H9 (cell line): ENCODE data around the gene NAT14. TPM values are rescaled to one million over a fixed set of nuclear protein-coding genes. Genes with fewer than 3 reads are reported as not detected.

ENCODE experiments used
- DNase-seq: peaks from one replicate; pipeline ENCODE4 v3.0.0-alpha.2; 2017
- H2AFZ ChIP-seq: one replicate; pipeline ENCODE4 v1.6.1; 2013; ENCODE audit warnings: mild to moderate bottlenecking, low read length, control low read depth, moderate library complexity
- H2AK5ac ChIP-seq: 2 replicates; pipeline ENCODE4 v1.6.1; 2013; ENCODE audit warnings: low read length, control low read depth, mixed read lengths; ENCODE audit not compliant: insufficient read length
- H2BK120ac ChIP-seq: one replicate; pipeline ENCODE4 v1.6.1; 2013; ENCODE audit warnings: low read depth, mild to moderate bottlenecking, low read length, control low read depth, inconsistent platforms; ENCODE audit not compliant: poor library complexity, severe bottlenecking
- H2BK12ac ChIP-seq: 2 replicates; pipeline ENCODE4 v1.6.1; 2013; ENCODE audit warnings: low read length, control low read depth, mixed read lengths, low read depth; ENCODE audit not compliant: insufficient read length
- H2BK15ac ChIP-seq: 2 replicates; pipeline ENCODE4 v1.6.1; 2013; ENCODE audit warnings: low read depth, low read length, control low read depth
- H2BK20ac ChIP-seq: one replicate; pipeline ENCODE4 v1.6.1; 2013; ENCODE audit warnings: low read depth, mild to moderate bottlenecking, low read length, control low read depth, inconsistent platforms; ENCODE audit not compliant: poor library complexity, severe bottlenecking
- H2BK5ac ChIP-seq: 2 replicates; pipeline ENCODE4 v1.6.1; 2013; ENCODE audit warnings: low read length, control low read depth, mixed read lengths; ENCODE audit not compliant: insufficient read length
- H3K14ac ChIP-seq: 2 replicates; pipeline ENCODE4 v1.6.1; 2013; ENCODE audit warnings: low read length, control low read depth; ENCODE audit not compliant: insufficient read depth
- H3K18ac ChIP-seq: 2 replicates; pipeline ENCODE4 v1.6.1; 2013; ENCODE audit warnings: low read depth, mild to moderate bottlenecking, mixed read lengths, low read length, control low read depth; ENCODE audit not compliant: insufficient read length
- H3K23ac ChIP-seq: 2 replicates; pipeline ENCODE4 v1.6.1; 2013; ENCODE audit warnings: low read length, control low read depth, mixed read lengths, low read depth; ENCODE audit not compliant: insufficient read length
- H3K23me2 ChIP-seq: 2 replicates; pipeline ENCODE4 v1.6.1; 2013; ENCODE audit warnings: low read depth, mild to moderate bottlenecking, mixed read lengths, low read length, control low read depth; ENCODE audit not compliant: insufficient read length, poor library complexity, severe bottlenecking
- H3K27ac ChIP-seq: 2 replicates; pipeline ENCODE4 v1.5.1; 2013; ENCODE audit warnings: low read length, control low read depth, mixed read lengths, low read depth; ENCODE audit not compliant: insufficient read length
- H3K27me3 ChIP-seq: 2 replicates; pipeline ENCODE4 v1.6.1; 2013; ENCODE audit warnings: low read length, control low read depth, inconsistent platforms; ENCODE audit not compliant: insufficient read depth
- H3K4ac ChIP-seq: 2 replicates; pipeline ENCODE4 v1.6.1; 2013; ENCODE audit warnings: low read depth, mild to moderate bottlenecking, control low read depth, inconsistent platforms, low read length, moderate library complexity
- H3K4me1 ChIP-seq: 2 replicates; pipeline ENCODE4 v1.6.1; 2013; ENCODE audit warnings: low read length, control low read depth, inconsistent platforms; ENCODE audit not compliant: insufficient read depth
- H3K4me2 ChIP-seq: 2 replicates; pipeline ENCODE4 v1.6.1; 2013; ENCODE audit warnings: low read length, control low read depth, mixed read lengths; ENCODE audit not compliant: insufficient read length, insufficient read depth
- H3K56ac ChIP-seq: 2 replicates; pipeline ENCODE4 v1.6.1; 2013; ENCODE audit warnings: low read depth, mild to moderate bottlenecking, mixed read lengths, low read length, control low read depth; ENCODE audit not compliant: insufficient read length
- H3K79me1 ChIP-seq: 2 replicates; pipeline ENCODE4 v1.6.1; 2013; ENCODE audit warnings: low read depth, mild to moderate bottlenecking, moderate library complexity, low read length, control low read depth, inconsistent platforms; ENCODE audit not compliant: insufficient read depth, poor library complexity, severe bottlenecking
- H3K79me2 ChIP-seq: 2 replicates; pipeline ENCODE4 v1.6.1; 2013; ENCODE audit warnings: low read length, control low read depth, inconsistent platforms; ENCODE audit not compliant: insufficient read depth
- H3K9ac ChIP-seq: 2 replicates; pipeline ENCODE4 v1.6.1; 2013; ENCODE audit warnings: low read length, control low read depth, mixed read lengths; ENCODE audit not compliant: insufficient read length; ENCODE audit errors: extremely low read depth
- H3K9me3 ChIP-seq: one replicate; pipeline ENCODE4 v1.6.1; 2013; ENCODE audit warnings: low read depth, low read length, inconsistent platforms; ENCODE audit not compliant: control insufficient read depth
- H3T11ph ChIP-seq: one replicate; pipeline ENCODE4 v1.6.1; 2013; ENCODE audit warnings: mild to moderate bottlenecking, low read length, control low read depth, inconsistent platforms
- H4K20me1 ChIP-seq: one replicate; pipeline ENCODE4 v1.6.1; 2013; ENCODE audit not compliant: control insufficient read depth, insufficient read length, insufficient read depth
- H4K5ac ChIP-seq: 2 replicates; pipeline ENCODE4 v1.6.1; 2013; ENCODE audit warnings: low read depth, mild to moderate bottlenecking, mixed read lengths, low read length, control low read depth; ENCODE audit not compliant: insufficient read length
- H4K8ac ChIP-seq: replicated peaks from 2 replicates; pipeline ENCODE4 v1.6.1; 2013; ENCODE audit warnings: low read length, control low read depth, mixed read lengths, low read depth; ENCODE audit not compliant: insufficient read length
- H4K91ac ChIP-seq: 2 replicates; pipeline ENCODE4 v1.6.1; 2013; ENCODE audit warnings: low read depth, mild to moderate bottlenecking, moderate library complexity, mixed read lengths, low read length, control low read depth; ENCODE audit not compliant: insufficient read length
- H3K27ac Mint-ChIP-seq, 3 experiments: 2 replicates in 2 of 3; 3 replicates in 1 of 3; pipeline ENCODE4 v1.8.0; 2020 to 2021; ENCODE audit warnings: mixed read lengths in 3 of 3, mild to moderate bottlenecking in 1 of 3, moderate library complexity in 1 of 3
- H3K27me3 Mint-ChIP-seq: 2 replicates; pipeline ENCODE4 v1.8.0; 2021; ENCODE audit warnings: low read depth, mild to moderate bottlenecking, moderate library complexity, mixed read lengths
- H3K36me3 Mint-ChIP-seq, 3 experiments: 2 replicates in 2 of 3; 3 replicates in 1 of 3; pipeline ENCODE4 v1.8.0; 2020 to 2021; ENCODE audit warnings: low read depth in 3 of 3, mixed read lengths in 3 of 3; ENCODE audit not compliant: insufficient read depth in 1 of 3
- H3K4me1 Mint-ChIP-seq, 2 experiments: 2 replicates each; pipeline ENCODE4 v1.8.0; 2020; ENCODE audit warnings: mixed read lengths in 2 of 2
- H3K4me3 Mint-ChIP-seq, 2 experiments: 2 replicates in 1 of 2; 3 replicates in 1 of 2; pipeline ENCODE4 v1.8.0; 2020 to 2021; ENCODE audit warnings: mild to moderate bottlenecking in 2 of 2, mixed read lengths in 2 of 2, moderate library complexity in 1 of 2
- H3K9me3 Mint-ChIP-seq, 2 experiments: 2 replicates in 1 of 2; 3 replicates in 1 of 2; pipeline ENCODE4 v1.8.0; 2020; ENCODE audit warnings: mild to moderate bottlenecking in 2 of 2, mixed read lengths in 2 of 2, moderate library complexity in 1 of 2
- CTCF ChIP-seq: fragments of 200-600 bp; sonication (generic); conservative IDR thresholded peaks from 3 replicates; pipeline ENCODE4 v1.8.0; 2021; ENCODE audit warnings: antibody characterized with exemption, mild to moderate bottlenecking
- WGBS: extraction: QIAGEN DNeasy Blood & Tissue Kit; methylation state at CpG from one replicate; pipeline ENCODE4 v1.1.7; 2013; ENCODE audit warnings: missing lambda C conversion rate, low lambda C conversion rate, mixed read lengths; ENCODE audit not compliant: insufficient read length; ENCODE audit errors: extremely low coverage; 5-methylcytosine and 5-hydroxymethylcytosine counted together
- total RNA-seq: library from RNA; stranded (reverse); gene quantifications from 2 replicates; pipeline ENCODE4 v1.2.1, GENCODE V29; 2021

The NAT14 gene
- total RNA-seq, 1 experiment from 2014 or later: 51.2 TPM

GRCh38 chr19:55491546-55492360 is 6.8 kb downstream of the NAT14 start:
- Mint-ChIP-seq H3K9me3 (no peaks in the 10 kb centered on the region), H3K4me3 (no peak overlapping the region; a peak in 1 of 5 replicates), H3K36me3 (no peaks in the 10 kb centered on the region), H3K4me1 (peaks cover 27 to 44% of the 10 kb centered on the region in 2 experiments), H3K27me3 (peaks cover 9% of the 10 kb centered on the region), H3K27ac (no peak overlapping the region; a peak in 1 of 7 replicates)
- no peak for DNase-seq
- Histone ChIP-seq H2BK20ac (no peak overlapping the region), H3K4me2 (no peak overlapping the region), H3K14ac (no peak overlapping the region), H3K27me3 (no peaks in the 10 kb centered on the region), H3K79me1 (no peaks in the 10 kb centered on the region), H4K20me1 (no peaks in the 10 kb centered on the region), H3T11ph (no peak overlapping the region), H2BK15ac (no peak overlapping the region), H2BK12ac (no peak overlapping the region), H2AK5ac (no peak overlapping the region), H3K4me1 (peaks cover 3% of the 10 kb centered on the region), H3K4ac (no peak overlapping the region), H2BK5ac (no peak overlapping the region), H3K79me2 (no peaks in the 10 kb centered on the region), H3K9me3 (no peaks in the 10 kb centered on the region), H3K23ac (no peak overlapping the region), H4K5ac (no peak overlapping the region), H3K18ac (no peak overlapping the region), H3K56ac (no peak overlapping the region), H2BK120ac (no peak overlapping the region), H4K8ac (no peak overlapping the region), H3K9ac (no peak overlapping the region), H4K91ac (no peak overlapping the region), H3K27ac (no peak overlapping the region), H3K23me2 (peaks cover 8% of the 10 kb centered on the region), H2AFZ (no peak overlapping the region)
- no CpG with 5 or more reads among the region's 24 CpGs for WGBS
- TF ChIP-seq CTCF: no peak
